Stimulated activated CD4-positive, alpha-beta T cell treated with anti-CD3 and anti-CD28 coated beads, Interleukin-4, amount 100 ng/mL, for 4 hours (primary cell): Measurements from ENCODE around the gene ZNF557.
A peak's percentile ranks its signal among the peaks of the same experiment; 100 is the strongest.
"Not testable (repeated sequence)": the region's sequence is repeated elsewhere in the genome, so short reads cannot be mapped to it uniquely, and the experiment has no call there.

Experiments used
- DNase-seq, 2 experiments: peaks; one replicate each; pipeline ENCODE4 v3.0.0-alpha.2; 2020

The ZNF557 gene

GRCh38 chr19:7069042-7069903, at the start of gene ZNF557:
ZNF557 (plus strand) TSS chr19:7069703; CDS start chr19:7075075, 5,372 bp downstream.
- DNase-seq, result peak; percentile 99

- not testable (repeated sequence) for DNase-seq
These were observed 48.2 kb upstream of the ZNF557 start, which contains the start of gene MBD3L2B for GRCh38 chr19:7021331-7021730. MBD3L2B (minus strand) TSS chr19:7021431; CDS start chr19:7021397, 34 bp downstream.

- DNase-seq, result not testable (repeated sequence)
These were observed 40.7 kb upstream of the ZNF557 start for GRCh38 chr19:7028790-7029189.

GRCh38 chr19:7030278-7030677, 39.2 kb upstream of the ZNF557 start, which contains the start of gene MBD3L5:
MBD3L5 (plus strand) TSS chr19:7030578; CDS start chr19:7030612, 34 bp downstream.
- not testable (repeated sequence) for DNase-seq

GRCh38 chr19:7040079-7040478, 29.4 kb upstream of the ZNF557 start, which contains the start of gene MBD3L4:
MBD3L4 (minus strand) TSS chr19:7040179; CDS start chr19:7040144, 35 bp downstream.
- DNase-seq, result not testable (repeated sequence)

- not testable (repeated sequence) for DNase-seq
These were observed 27.9 kb upstream of the ZNF557 start for GRCh38 chr19:7041563-7041962.

GRCh38 chr19:7049021-7049420, 20.5 kb upstream of the ZNF557 start, which contains the start of gene MBD3L2:
MBD3L2 (plus strand) TSS chr19:7049321; CDS start chr19:7049374, 53 bp downstream.
- not testable (repeated sequence) for DNase-seq

GRCh38 chr19:7051421-7051820, 18.1 kb upstream of the ZNF557 start:
- DNase-seq, result not testable (repeated sequence)

- DNase-seq, result not testable (repeated sequence)
These were observed 16.6 kb upstream of the ZNF557 start for GRCh38 chr19:7052896-7053295.

- not testable (repeated sequence) for DNase-seq
These were observed 14.7 kb upstream of the ZNF557 start for GRCh38 chr19:7054635-7055368.

GRCh38 chr19:7055679-7056078, 13.8 kb upstream of the ZNF557 start:
- DNase-seq, result not testable (repeated sequence)

- not testable (repeated sequence) for DNase-seq
These were observed 13.1 kb upstream of the ZNF557 start for GRCh38 chr19:7056371-7056770.

- DNase-seq, result not testable (repeated sequence)
These were observed 10.9 kb upstream of the ZNF557 start, which contains the start of gene MBD3L3 for GRCh38 chr19:7058576-7058975. MBD3L3 (minus strand) TSS chr19:7058676; CDS start chr19:7058605, 71 bp downstream.

- DNase-seq, result not testable (repeated sequence)
These were observed 9.5 kb upstream of the ZNF557 start for GRCh38 chr19:7059977-7060376.

GRCh38 chr19:7063339-7063738, 6.2 kb upstream of the ZNF557 start:
- DNase-seq, result no peak

GRCh38 chr19:7063764-7064418, 5.6 kb upstream of the ZNF557 start:
- DNase-seq, result no peak

- not testable (repeated sequence) for DNase-seq
These were observed 2.4 kb upstream of the ZNF557 start for GRCh38 chr19:7067122-7067521.

- DNase-seq, result no peak
These were observed 1.8 kb upstream of the ZNF557 start for GRCh38 chr19:7067716-7068115.

GRCh38 chr19:7068599-7068998, 904 bp upstream of the ZNF557 start:
- no peak for DNase-seq

GRCh38 chr19:7069904-7070226, 362 bp downstream of the ZNF557 start:
- DNase-seq, result no peak

- no peak for DNase-seq
These were observed 3.0 kb downstream of the ZNF557 start for GRCh38 chr19:7072541-7072940.

- DNase-seq, result no peak
These were observed 5.3 kb downstream of the ZNF557 start for GRCh38 chr19:7074705-7075282.
